HG03457 (cell line): ENCODE results near the gene TMPO.
"Not testable (repeated sequence)": the region's sequence is repeated elsewhere in the genome, so short reads cannot be mapped to it uniquely, and the experiment has no call there.

Experiments
- ATAC-seq: cut with Tn5 transposase; IDR thresholded peaks from one replicate; pipeline ENCODE4 v1.9.1; 2021; ENCODE audit warnings: moderate number of reproducible peaks; ENCODE audit not compliant: unreplicated experiment

Gene TMPO

GRCh38 chr12:98515287-98516110 lies at the start of gene TMPO:
TSS of gene TMPO (plus strand) at chr12:98515590. CDS start at chr12:98515868, 278 bp downstream.
- ATAC-seq, result peak; percentile 75

DNA sequence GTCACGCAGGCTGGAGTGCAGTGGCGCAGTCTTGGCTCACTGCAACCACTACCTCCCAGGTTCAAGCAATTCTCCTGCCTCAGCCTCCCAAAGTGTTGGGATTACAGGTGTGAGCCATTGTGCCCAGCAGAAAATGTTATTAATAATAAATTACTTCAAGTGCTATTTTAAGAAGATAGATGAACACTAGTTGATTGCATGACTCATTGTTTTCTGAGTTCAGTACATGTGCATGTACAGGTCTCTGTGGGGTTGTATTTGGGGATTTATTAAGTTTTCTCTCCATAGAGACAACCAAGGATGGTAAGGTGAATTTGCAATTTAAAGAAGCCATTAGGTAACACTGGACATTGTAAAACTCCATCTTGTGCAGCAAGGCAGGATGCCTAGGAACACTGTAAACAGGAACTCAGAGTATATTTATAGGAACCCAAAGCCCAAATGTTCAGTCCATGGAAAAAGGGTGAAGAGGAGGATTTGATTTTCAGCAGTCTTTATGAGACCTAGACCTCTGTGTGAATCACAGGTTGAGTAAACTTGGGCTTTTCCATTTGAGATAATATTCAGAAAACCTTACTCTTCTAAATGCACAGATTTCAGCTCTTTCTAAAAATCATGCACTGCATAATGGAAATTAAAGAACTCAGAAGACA lies 49.3 kb upstream of the TMPO start:
- no peak for ATAC-seq

DNA sequence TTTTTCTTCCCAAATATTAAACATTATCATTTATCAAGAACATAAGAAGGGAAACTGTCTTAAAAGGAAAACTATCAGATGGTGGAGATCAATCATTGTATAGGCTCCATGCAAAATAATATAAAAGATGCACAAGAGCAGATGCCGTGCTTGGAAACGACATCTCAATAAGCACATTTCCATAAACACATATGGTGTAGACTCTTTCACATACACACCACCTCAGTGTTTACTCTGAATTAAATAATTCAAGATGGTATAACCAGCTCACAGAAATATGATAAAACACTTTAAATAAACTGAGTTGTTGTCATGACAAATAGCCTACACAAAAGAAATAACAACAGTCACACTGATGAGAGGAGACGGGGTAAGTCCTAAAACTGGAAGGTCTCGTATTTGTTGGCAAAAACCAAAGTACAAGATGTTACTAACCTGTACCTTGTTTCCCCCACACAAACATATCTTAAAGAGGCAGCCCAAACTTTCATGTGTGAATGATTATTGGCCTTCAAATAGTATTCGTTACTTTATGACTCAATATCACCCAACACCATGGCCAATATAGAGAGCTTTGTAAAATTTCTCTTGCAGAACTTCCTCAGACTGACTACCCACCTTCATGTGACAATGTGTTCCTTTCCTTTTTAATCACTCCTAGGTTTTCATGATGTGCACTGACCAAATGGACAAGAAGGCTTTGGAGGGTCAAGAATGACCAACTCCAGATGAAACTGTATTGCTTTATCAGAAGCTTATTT lies 48.6 kb upstream of the TMPO start:
- no peak for ATAC-seq

GRCh38 chr12:98469109-98469508 lies 46.3 kb upstream of the TMPO start:
- ATAC-seq, result no peak

DNA sequence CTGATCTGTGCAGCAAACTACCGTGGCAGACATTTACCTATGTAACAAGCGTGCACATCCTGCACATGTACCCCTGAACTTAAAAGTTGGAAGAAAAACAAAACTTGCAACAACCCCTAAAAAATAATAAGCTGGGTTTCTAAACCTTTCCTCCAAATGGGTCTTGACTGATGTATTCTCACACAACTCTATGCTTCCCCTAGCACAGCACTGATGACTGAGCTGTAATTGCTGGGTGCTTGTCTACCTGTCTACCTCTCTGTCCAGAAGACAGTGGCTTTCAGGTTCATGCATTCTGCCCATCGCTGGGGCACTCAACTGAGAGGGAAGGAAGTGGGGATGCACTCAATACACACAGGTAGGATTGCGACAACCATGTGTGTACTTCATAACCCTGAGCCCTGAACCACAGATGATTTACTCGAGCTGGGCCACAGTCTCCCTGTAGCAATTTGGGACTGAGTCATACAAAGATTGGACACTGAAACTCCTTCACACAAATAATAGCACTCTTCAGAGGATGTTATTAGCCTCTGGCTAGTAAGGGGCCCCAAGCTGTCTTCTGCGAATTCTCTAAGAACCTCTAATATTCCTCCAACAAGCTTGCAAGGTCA lies 44.8 kb upstream of the TMPO start:
- ATAC-seq, result no peak

GRCh38 chr12:98471085-98471484 lies 44.3 kb upstream of the TMPO start:
- no peak for ATAC-seq

GRCh38 chr12:98475565-98475908 lies 39.9 kb upstream of the TMPO start:
- no peak for ATAC-seq

DNA sequence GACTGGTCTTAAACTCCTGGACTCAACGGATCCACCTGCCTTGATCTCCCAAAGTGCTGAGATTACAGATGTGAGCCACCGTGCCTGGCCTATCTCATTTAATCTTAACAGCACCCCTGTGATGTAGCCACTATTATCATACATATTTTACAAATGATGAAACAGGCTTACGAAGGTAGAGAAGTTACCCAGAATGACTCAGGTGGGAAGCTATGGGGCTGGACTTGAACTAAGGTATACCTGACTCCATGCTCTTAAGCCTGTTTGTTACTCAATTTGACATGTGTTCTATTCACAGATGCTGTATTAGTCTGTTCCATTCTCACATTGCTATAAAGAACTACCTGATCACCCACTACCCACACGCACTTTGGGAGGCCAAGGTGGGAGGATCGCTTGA lies 36.8 kb upstream of the TMPO start:
- no peak for ATAC-seq

DNA sequence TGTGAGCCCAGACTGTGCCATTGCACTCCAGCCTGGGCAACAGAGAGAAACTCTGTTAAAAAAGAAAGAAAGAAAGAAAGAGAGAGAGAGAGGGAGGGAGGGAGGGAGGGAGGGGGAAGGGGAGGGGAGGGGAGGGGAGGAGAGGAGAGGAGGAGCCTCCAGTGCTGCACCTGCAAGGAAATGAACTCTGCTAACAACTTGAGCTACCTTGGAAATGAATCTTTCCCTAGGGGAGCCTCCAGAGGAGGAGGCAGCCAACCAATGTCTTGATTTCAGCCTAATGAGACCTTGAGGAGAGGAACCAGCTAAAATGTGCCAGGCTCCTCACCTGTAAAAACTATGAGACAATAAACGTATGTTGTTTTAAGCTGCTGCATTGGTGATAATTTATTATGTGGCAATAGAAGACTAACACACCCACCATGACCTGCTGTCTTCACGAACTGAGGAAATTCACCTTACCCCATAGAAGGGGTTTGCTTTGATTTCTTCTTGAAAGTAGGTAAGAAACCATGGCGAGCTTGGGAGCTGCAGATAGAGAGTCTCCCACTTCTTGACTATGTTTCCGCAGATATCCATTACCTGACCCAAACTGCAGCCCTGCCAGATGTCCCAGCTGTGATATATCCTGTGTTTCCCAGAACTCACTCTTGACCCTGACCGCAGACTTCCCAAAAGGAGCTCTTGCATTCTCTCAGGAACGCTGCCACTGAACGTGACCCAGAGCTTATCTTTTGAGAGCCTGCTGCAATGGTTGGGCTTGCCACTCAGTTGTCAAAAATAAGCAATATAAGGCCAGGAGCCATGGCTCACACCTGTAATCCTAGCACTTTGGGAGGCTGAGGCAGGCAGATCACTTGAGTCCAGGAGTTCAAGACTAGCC lies 31.5 kb upstream of the TMPO start:
- ATAC-seq, result no peak

DNA sequence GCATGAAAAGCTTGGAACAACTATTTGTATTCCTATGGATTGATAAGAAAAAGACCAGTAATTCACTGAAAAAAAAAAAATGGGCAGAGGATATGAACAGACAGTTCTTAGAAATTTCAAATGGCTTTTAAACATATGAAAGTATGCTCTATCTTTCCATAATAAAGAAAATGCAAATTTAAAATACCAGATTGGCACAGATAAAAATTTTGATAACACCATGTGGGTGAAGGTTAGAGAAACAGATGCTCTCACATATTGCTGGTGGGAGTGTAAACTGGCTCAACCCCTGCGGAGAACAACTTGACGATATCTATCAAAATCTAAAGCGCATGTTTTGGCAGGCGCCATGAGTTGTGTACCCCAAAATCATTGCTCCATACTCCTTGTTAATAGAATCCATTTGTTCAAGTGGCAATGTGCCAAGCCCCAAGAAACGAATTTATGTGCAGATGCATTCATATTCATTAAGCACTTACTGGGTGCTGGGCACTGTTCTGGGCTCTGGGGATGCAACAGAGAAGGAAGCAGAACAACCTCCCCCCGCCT lies 29.5 kb upstream of the TMPO start:
- ATAC-seq, result no peak

DNA sequence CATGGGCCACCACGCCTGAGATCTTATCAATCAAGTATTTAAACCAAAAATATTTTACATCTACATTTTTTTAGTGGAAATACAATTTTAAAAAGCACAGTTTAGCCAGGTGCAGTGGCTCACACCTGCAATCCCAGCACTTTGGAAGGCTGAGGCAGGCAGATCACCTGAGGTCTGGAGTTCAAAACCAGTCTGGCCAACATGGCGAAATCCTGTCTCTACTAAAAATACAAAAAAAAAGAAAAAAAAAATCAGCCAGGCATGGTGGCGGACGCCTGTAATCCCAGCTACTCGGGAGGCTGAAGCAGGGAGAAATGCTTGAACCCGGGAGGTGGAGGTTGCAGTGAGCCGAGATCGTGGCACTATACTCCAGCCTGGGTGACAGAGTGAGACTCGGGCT lies 27.0 kb upstream of the TMPO start:
- ATAC-seq, result not testable (repeated sequence)

DNA sequence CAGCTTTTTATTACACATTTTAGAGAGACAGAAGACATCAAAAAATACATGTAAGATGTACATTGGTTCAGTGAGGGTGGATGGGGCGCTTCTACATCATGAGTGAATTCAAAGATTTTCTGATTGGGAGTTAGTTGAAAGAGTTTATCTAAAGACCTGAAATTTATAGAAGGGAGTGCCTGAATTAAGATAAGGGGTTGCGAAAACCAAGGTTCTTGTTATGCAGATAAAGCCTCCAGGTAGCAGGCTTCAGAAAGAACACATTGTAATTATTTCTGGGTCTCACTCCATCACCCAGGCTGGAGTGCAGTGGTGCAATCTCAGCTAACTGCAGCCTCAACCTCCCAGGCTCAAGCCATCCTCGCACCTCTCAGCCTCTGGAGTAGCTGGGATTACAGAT lies 26.2 kb upstream of the TMPO start:
- ATAC-seq, result no peak

GRCh38 chr12:98490501-98491453 lies 24.6 kb upstream of the TMPO start:
- peak; percentile 76 for ATAC-seq

GRCh38 chr12:98492580-98493140 lies 22.7 kb upstream of the TMPO start:
- ATAC-seq, result no peak

- not testable (repeated sequence) for ATAC-seq
Observed at GRCh38 chr12:98501266-98501629, 14.1 kb upstream of the TMPO start.

GRCh38 chr12:98503342-98503591 lies 12.1 kb upstream of the TMPO start:
- ATAC-seq, result peak; percentile 44

GRCh38 chr12:98503592-98504367 lies 11.6 kb upstream of the TMPO start:
- peak; percentile 48 for ATAC-seq

DNA sequence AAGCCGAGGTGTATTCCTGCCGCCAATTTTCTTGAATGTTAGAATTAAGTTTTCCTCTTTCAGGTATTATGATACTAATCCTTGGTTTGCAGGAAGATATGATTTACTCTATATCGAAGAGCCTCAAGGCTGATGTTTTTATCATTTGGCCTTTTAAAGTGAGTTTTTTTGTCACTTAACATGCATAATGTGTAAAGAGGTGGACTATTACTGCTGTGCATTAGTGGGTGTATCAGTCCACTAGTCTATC lies 11.1 kb upstream of the TMPO start:
- peak; percentile 19 for ATAC-seq

GRCh38 chr12:98509063-98509462 lies 6.3 kb upstream of the TMPO start:
- ATAC-seq, result no peak
